Smooth muscle cell (in vitro differentiated cells): ENCODE measurements around the gene PPP1R37. TPM values are rescaled to one million over a fixed set of nuclear protein-coding genes. Genes with fewer than 3 reads are reported as not detected.

ENCODE experiments used
- DNase-seq: peaks from one replicate; lab custom pipeline; 2025; ENCODE audit not compliant: unreplicated experiment; lab: John Stamatoyannopoulos, UW
- H2AFZ ChIP-seq: fragments of 200-600 bp; sonication (generic); 2 replicates; pipeline ENCODE4 v1.6.0; 2016; ENCODE audit warnings: antibody characterized with exemption, low read depth, mild to moderate bottlenecking
- H3F3A ChIP-seq: fragments of 200-600 bp; sonication (generic); 2 replicates; pipeline ENCODE4 v1.6.0; 2017; ENCODE audit warnings: antibody characterized with exemption, low read depth
- H3K27ac ChIP-seq: fragments of 200-600 bp; sonication (generic); 2 replicates; pipeline ENCODE4 v1.5.1; 2016; ENCODE audit warnings: low read depth, mild to moderate bottlenecking
- H3K27me3 ChIP-seq: fragments of 200-600 bp; sonication (generic); 2 replicates; pipeline ENCODE4 v1.6.1; 2016; ENCODE audit warnings: low read depth, mild to moderate bottlenecking
- H3K36me3 ChIP-seq: fragments of 200-600 bp; sonication (generic); 2 replicates; pipeline ENCODE4 v1.5.1; 2016; ENCODE audit warnings: low read depth
- H3K4me1 ChIP-seq: fragments of 200-600 bp; sonication (generic); 2 replicates; pipeline ENCODE4 v1.5.1; 2016; ENCODE audit warnings: low read depth
- H3K4me2 ChIP-seq: fragments of 200-600 bp; sonication (generic); 2 replicates; pipeline ENCODE4 v1.6.0; 2016; ENCODE audit warnings: mild to moderate bottlenecking
- H3K4me3 ChIP-seq: fragments of 200-600 bp; sonication (generic); 2 replicates; pipeline ENCODE4 v1.5.1; 2016; ENCODE audit warnings: mild to moderate bottlenecking
- H3K79me2 ChIP-seq: fragments of 200-600 bp; sonication (generic); 2 replicates; pipeline ENCODE4 v1.6.0; 2016; ENCODE audit warnings: low read depth, mild to moderate bottlenecking
- H3K9ac ChIP-seq: fragments of 200-600 bp; sonication (generic); 2 replicates; pipeline ENCODE4 v1.6.0; 2016; ENCODE audit warnings: low read depth
- H3K9me3 ChIP-seq: fragments of 200-600 bp; sonication (generic); replicated peaks from 2 replicates; pipeline ENCODE4 v1.5.1; 2016; ENCODE audit warnings: low read depth
- H4K20me1 ChIP-seq: fragments of 200-600 bp; sonication (generic); 2 replicates; pipeline ENCODE4 v1.6.0; 2016; ENCODE audit warnings: low read depth
- CTCF ChIP-seq: fragments of 200-600 bp; sonication (generic); IDR thresholded peaks from 2 replicates; pipeline ENCODE4 v1.5.1; 2017; ENCODE audit warnings: borderline replicate concordance, mild to moderate bottlenecking, antibody characterized with exemption; ENCODE audit not compliant: insufficient read depth, poor library complexity, severe bottlenecking
- WGBS: methylation state at CpG from one replicate; pipeline ENCODE4 v1.1.7; 2016; ENCODE audit warnings: low lambda C conversion rate; 5-methylcytosine and 5-hydroxymethylcytosine counted together
- polyA plus RNA-seq: library from polyadenylated mRNA; unstranded; fragments of >200 nt; fragmentation: Nextera tagmentation; extraction: Ambion mirVana; gene quantifications from 2 replicates; pipeline ENCODE4 v1.2.1, GENCODE V29; 2016
- total RNA-seq: library from RNA; depleted of rRNA; stranded (reverse); fragments of >200 nt; gene quantifications from 2 replicates; pipeline ENCODE4 v1.2.3, GENCODE V29; 2014

Gene PPP1R37
- total and polyA plus RNA-seq, 2 experiments from 2014 or later = 8.2 to 11.7 TPM

DNA sequence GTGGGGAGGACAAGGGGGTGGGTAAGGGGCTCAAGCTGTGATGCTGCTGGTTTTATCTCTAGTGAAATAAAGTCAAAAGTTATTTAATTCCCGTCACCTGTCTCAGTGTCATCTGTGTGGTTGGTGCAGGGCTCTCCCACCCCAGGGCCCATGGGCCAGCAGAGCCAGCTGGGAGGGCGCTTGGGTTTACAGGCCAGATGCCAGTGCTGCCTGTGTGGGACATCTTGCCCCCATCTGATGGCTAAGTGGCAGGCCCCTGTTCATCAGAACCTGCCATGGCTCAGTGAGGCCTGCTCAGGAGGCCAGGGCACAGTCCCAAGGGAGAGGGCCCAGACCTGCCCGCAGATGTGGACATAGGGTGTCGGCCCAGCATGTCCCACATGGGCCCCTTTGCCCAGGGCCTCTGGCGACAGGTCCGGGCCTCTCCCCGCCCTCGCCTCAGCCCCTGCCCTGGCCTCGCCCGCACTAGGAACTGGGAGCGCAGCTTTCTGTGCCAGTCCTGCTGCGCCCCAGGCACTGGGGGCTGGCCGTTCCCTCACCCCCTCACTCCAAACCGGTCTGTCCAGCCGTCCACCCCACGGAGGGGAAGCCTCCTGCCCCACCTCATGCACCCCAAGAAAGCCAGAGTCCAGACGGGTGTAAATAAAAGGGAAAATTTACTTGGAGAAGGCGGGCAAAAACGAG is 22.0 kb upstream of the PPP1R37 start:
- no peaks in the 10 kb centered on the region for H3K36me3 ChIP-seq
- no peak for DNase-seq
- no peaks in the 10 kb centered on the region for H3K9me3 ChIP-seq
- no peak overlapping the region for H3K9ac ChIP-seq
- H4K20me1 ChIP-seq = peaks cover under 1% of the 10 kb centered on the region
- H3K4me2 ChIP-seq = no peak overlapping the region
- H3K27me3 ChIP-seq = no peaks in the 10 kb centered on the region
- H3F3A ChIP-seq = peaks cover 8% of the 10 kb centered on the region
- H3K27ac ChIP-seq = no peak overlapping the region
- H3K4me1 ChIP-seq = peaks cover 13% of the 10 kb centered on the region
- TF ChIP-seq CTCF = no peak
- H2AFZ ChIP-seq = no peak overlapping the region
- H3K79me2 ChIP-seq = no peaks in the 10 kb centered on the region
- 98% methylated on average over 19 of the region's 19 CpGs for WGBS
- H3K4me3 ChIP-seq = no peak overlapping the region

- Histone ChIP-seq H3K27me3 (no peaks in the 10 kb centered on the region), H3K36me3 (no peaks in the 10 kb centered on the region), H3F3A (peaks cover 9% of the 10 kb centered on the region), H3K79me2 (no peaks in the 10 kb centered on the region), H3K27ac (no peak overlapping the region), H3K9me3 (no peaks in the 10 kb centered on the region), H3K9ac (no peak overlapping the region), H3K4me3 (no peak overlapping the region), H4K20me1 (no peaks in the 10 kb centered on the region), H3K4me2 (no peak overlapping the region), H3K4me1 (peaks cover 13% of the 10 kb centered on the region), H2AFZ (no peak overlapping the region)
- WGBS = 98% methylated on average over 25 of the region's 25 CpGs
- no peak for DNase-seq
- TF ChIP-seq CTCF = no peak
These were observed 21.4 kb upstream of the PPP1R37 start for GRCh38 chr19:45071545-45071938.

- Histone ChIP-seq H3F3A (peaks cover 15% of the 10 kb centered on the region), H3K27ac (no peak overlapping the region), H3K9ac (no peak overlapping the region), H3K9me3 (no peaks in the 10 kb centered on the region), H2AFZ (no peak overlapping the region), H3K27me3 (no peaks in the 10 kb centered on the region), H4K20me1 (no peaks in the 10 kb centered on the region), H3K4me1 (peaks cover 18% of the 10 kb centered on the region), H3K79me2 (no peaks in the 10 kb centered on the region), H3K4me3 (no peak overlapping the region), H3K4me2 (no peak overlapping the region), H3K36me3 (no peaks in the 10 kb centered on the region)
- 94% methylated on average over 34 of the region's 34 CpGs for WGBS
- TF ChIP-seq CTCF = no peak
- DNase-seq = no peak
These were observed 20.8 kb upstream of the PPP1R37 start for GRCh38 chr19:45071969-45072790.
